Osteocyte (in vitro differentiated cells): Measurements from ENCODE around the gene CTBP2. TPM values are rescaled to one million over a fixed set of nuclear protein-coding genes. Genes with fewer than 3 reads are reported as not detected.

Experiments
- DNase-seq: peaks from one replicate; pipeline ENCODE4 v3.0.0; 2021; ENCODE audit warnings: mixed read lengths; ENCODE audit not compliant: unreplicated experiment; ENCODE audit errors: extremely low spot score
- H3K27ac Mint-ChIP-seq: one replicate; pipeline ENCODE4 v1.8.0; 2021; ENCODE audit warnings: mild to moderate bottlenecking, mixed read lengths; ENCODE audit not compliant: unreplicated experiment
- H3K27me3 Mint-ChIP-seq: one replicate; pipeline ENCODE4 v1.8.0; 2021; ENCODE audit warnings: mixed read lengths; ENCODE audit not compliant: unreplicated experiment
- H3K36me3 Mint-ChIP-seq: one replicate; pipeline ENCODE4 v1.8.0; 2021; ENCODE audit warnings: mixed read lengths; ENCODE audit not compliant: unreplicated experiment
- H3K4me1 Mint-ChIP-seq: one replicate; pipeline ENCODE4 v1.8.0; 2021; ENCODE audit warnings: mixed read lengths; ENCODE audit not compliant: unreplicated experiment
- H3K4me3 Mint-ChIP-seq: one replicate; pipeline ENCODE4 v1.8.0; 2021; ENCODE audit warnings: mild to moderate bottlenecking, moderate library complexity, mixed read lengths; ENCODE audit not compliant: unreplicated experiment
- H3K9me3 Mint-ChIP-seq: one replicate; pipeline ENCODE4 v1.8.0; 2021; ENCODE audit warnings: mixed read lengths; ENCODE audit not compliant: unreplicated experiment
- total RNA-seq: library from RNA; stranded (reverse); gene quantifications from 2 replicates; pipeline ENCODE4 v1.2.1, GENCODE V29; 2021
- TF ChIP-seq, protein P1 (sequence below): fragments of 200-600 bp; sonication (generic); IDR thresholded peaks from 2 replicates; pipeline ENCODE4 v1.5.0; 2021; ENCODE audit warnings: antibody characterized with exemption, mild to moderate bottlenecking, moderate library complexity

Gene CTBP2
- total RNA-seq, 1 donor from 2014 or later = 125 TPM

DNA sequence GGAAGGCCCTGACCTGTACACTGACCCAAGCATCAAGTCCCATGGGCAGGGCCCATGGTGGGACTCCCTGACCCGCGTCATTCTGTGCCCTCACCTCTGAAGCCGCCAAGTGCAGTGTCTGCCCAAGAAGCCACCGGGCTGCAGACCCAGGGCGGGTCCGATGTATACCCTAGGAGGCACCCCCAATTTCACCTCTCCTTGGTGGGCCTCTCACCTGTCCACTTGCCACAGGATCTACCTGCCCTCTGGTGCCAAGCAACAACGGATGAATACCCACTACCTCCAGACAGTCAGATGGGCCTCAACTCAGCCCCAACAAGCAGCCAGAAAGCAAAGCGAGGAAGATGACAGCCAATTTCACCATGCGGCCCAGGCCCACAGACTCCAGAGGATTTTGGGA lies 92.6 kb downstream of the CTBP2 start:
- TF ChIP-seq, protein P1, sequence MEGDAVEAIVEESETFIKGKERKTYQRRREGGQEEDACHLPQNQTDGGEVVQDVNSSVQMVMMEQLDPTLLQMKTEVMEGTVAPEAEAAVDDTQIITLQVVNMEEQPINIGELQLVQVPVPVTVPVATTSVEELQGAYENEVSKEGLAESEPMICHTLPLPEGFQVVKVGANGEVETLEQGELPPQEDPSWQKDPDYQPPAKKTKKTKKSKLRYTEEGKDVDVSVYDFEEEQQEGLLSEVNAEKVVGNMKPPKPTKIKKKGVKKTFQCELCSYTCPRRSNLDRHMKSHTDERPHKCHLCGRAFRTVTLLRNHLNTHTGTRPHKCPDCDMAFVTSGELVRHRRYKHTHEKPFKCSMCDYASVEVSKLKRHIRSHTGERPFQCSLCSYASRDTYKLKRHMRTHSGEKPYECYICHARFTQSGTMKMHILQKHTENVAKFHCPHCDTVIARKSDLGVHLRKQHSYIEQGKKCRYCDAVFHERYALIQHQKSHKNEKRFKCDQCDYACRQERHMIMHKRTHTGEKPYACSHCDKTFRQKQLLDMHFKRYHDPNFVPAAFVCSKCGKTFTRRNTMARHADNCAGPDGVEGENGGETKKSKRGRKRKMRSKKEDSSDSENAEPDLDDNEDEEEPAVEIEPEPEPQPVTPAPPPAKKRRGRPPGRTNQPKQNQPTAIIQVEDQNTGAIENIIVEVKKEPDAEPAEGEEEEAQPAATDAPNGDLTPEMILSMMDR = no peak
- H3K9me3 Mint-ChIP-seq = no peaks in the 10 kb centered on the region
- peaks cover 13% of the 10 kb centered on the region for H3K36me3 Mint-ChIP-seq
- DNase-seq = no peak
- H3K4me3 Mint-ChIP-seq = no peak overlapping the region
- H3K27ac Mint-ChIP-seq = no peak overlapping the region
- H3K4me1 Mint-ChIP-seq = peaks cover 58% of the 10 kb centered on the region
- H3K27me3 Mint-ChIP-seq = no peaks in the 10 kb centered on the region

DNA sequence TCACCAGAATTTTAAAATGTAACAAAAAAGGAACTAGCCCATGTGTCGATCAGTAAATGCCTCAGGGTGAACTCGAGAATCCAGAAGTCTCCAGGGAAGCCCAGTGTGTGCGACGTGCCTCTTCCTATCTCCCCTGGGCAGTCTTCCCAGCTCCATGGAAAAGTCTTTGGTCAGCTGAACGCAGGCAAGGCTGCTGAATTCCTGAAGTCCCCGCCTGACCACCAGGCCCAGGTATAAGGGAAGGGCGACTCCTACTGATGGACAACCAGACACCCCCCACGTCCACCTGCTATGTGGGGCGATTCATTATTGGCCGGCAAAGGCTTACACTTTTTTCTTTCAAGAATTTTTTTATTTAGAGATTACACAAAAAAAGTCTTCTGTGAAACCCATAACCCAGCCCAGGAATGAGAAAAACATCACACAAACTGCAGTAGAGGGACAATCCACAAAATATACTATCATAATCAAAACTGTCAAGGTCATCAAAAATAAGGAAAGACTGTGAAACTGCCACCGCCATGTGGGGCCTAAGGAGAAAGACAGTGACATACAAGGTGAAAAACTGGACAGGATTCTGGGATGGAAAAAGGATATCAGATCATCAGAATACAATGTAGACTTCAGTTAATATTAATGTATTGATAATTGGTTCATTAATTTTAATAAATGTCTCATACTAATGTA lies 93.5 kb downstream of the CTBP2 start:
- Mint-ChIP-seq H3K9me3 (no peaks in the 10 kb centered on the region), H3K4me1 (peaks cover 67% of the 10 kb centered on the region), H3K27ac (peak overlapping the region; percentile 6), H3K4me3 (no peak overlapping the region), H3K27me3 (no peaks in the 10 kb centered on the region), H3K36me3 (peaks cover 12% of the 10 kb centered on the region)
- no peak for DNase-seq
- TF ChIP-seq, protein P1 = no peak

DNA sequence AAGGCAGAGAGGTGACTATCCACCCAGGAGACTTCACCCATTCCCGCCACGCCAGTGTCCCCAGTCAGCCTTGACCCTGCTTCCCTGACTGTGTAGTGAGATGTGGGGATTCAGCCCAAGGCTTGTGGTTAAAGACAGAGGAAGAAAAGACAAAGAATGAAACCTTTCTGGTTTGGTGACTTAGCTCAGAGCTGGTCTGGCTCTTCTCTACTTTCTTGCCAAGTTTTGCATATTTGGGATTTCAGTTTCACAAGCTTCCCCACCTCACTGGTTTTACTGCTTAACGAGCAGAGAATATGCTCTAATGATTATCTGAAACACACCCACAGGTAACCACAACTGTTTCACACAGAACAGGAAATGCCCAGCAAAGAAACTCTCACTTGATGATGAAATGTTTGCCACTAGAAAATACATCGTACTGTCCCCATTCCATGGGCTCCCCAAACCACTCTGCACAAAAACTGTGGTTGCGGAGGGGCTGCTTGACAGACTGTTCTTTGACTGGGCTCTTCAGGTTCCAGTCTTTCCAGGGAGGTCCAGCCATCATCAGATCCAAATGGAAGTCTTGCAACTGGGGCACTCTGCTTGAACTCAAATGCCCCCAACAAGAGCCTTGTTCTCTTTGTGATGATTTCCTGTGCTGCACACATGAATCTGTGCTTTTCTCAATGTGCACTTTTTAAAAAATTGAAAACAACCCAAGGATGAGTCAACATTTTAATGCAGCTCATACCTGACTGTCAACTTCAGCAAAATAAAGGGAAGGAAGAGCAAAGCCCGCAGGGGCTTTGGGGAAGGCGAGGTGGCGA lies 95.5 kb downstream of the CTBP2 start:
- Mint-ChIP-seq H3K4me3 (no peak overlapping the region), H3K36me3 (peaks cover 9% of the 10 kb centered on the region), H3K27ac (peak overlapping the region; percentile 93), H3K27me3 (no peaks in the 10 kb centered on the region), H3K9me3 (no peaks in the 10 kb centered on the region), H3K4me1 (peaks cover 82% of the 10 kb centered on the region)
- TF ChIP-seq, protein P1 = no peak
- no peak for DNase-seq

DNA sequence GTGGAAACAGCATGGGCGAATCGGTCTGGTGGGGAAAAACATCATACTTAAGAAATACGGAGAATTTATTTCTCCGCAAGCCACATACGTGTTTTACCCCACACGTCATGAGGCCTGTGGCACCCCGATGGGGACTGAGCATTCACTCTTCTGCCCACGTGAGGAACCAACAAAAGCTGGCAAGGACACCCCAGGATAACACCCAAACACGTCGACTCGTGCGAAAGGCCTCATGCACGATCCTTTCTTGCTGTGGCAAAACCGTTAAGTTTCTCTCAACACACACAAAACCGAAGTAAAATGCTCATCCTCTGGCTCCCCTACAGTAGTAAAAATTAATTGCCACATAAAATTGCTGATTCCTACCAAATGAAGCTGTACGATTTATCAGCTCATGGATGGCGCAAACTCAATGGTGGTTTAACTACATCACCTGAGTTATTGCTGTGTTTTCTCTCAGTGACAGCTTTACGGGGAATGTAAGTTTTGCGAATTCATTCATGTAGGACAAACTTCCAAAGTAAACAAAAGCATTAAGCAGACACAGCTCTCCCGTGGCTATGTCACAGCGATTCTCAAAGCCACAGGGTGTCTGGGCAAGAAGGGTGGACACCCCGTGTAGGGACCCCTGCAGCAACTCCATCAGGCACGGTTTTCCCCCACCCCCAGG lies 97.0 kb downstream of the CTBP2 start:
- H3K27ac Mint-ChIP-seq = peak overlapping the region; percentile 93
- H3K4me1 Mint-ChIP-seq = peaks cover 88% of the 10 kb centered on the region
- H3K9me3 Mint-ChIP-seq = no peaks in the 10 kb centered on the region
- no peaks in the 10 kb centered on the region for H3K27me3 Mint-ChIP-seq
- H3K4me3 Mint-ChIP-seq = peak overlapping the region; percentile 54
- no peak for DNase-seq
- TF ChIP-seq, protein P1 = no peak
- H3K36me3 Mint-ChIP-seq = peaks cover 11% of the 10 kb centered on the region

DNA sequence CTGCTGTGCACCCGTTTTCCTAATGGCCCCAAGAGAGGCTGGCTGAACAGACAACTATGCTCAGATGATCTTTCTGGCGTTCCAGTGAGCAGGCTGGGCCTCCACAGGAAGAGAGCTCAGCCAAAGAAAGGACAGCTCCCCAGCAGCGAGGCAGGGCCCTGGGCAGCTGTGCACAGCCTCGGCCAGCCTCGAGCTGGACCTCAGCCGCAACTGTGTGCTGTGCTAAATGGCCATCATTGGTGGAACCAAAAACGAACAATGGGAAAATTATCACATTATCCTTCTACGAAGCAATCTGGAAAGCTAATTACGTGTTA lies 97.5 kb downstream of the CTBP2 start:
- peaks cover 14% of the 10 kb centered on the region for H3K36me3 Mint-ChIP-seq
- H3K4me3 Mint-ChIP-seq = peak overlapping the region; percentile 54
- H3K9me3 Mint-ChIP-seq = no peaks in the 10 kb centered on the region
- H3K27ac Mint-ChIP-seq = peak overlapping the region; percentile 93
- peaks cover 90% of the 10 kb centered on the region for H3K4me1 Mint-ChIP-seq
- DNase-seq = no peak
- no peaks in the 10 kb centered on the region for H3K27me3 Mint-ChIP-seq
- TF ChIP-seq, protein P1 = no peak
